HCT116 (cell line): Measurements from ENCODE around the gene ZNF860. TPM values are rescaled to one million over a fixed set of nuclear protein-coding genes. Genes with fewer than 3 reads are reported as not detected.

Experiments used
- ATAC-seq: fragments of 200-7000 bp; cut with Tn5 transposase; 2 replicates; pipeline ENCODE4 v1.9.1; 2020; ENCODE audit warnings: mild to moderate bottlenecking, moderate library complexity
- BruUV-seq: library from RNA; stranded (reverse); fragments of 400-500 nt; replicated peaks from 2 replicates; lab custom pipeline; 2021; lab: Mats Ljungman, UMichigan
- CTCF ChIA-PET: fragments of 300-600 bp; sonication (Branson Sonifier 250); formaldehyde crosslinking; loops from one replicate; lab custom pipeline; 2021; ENCODE audit warnings: antibody characterized with exemption; lab: Charles Lee
- POLR2A ChIA-PET: fragments of 300-600, 350-600 bp; sonication (Branson Sonifier 250); formaldehyde crosslinking; loops from one replicate; lab custom pipeline; 2021; ENCODE audit warnings: antibody characterized with exemption; lab: Charles Lee
- RAD21 ChIA-PET, 2 experiments: fragments of 300-600 bp; sonication (Branson Sonifier 250); formaldehyde crosslinking; loops; one replicate each; lab custom pipeline; 2023; ENCODE audit warnings: low total read pairs in 2 of 2; ENCODE audit not compliant: uncharacterized antibody in 2 of 2, unreplicated experiment in 2 of 2, low non-redundant PET in 1 of 2; lab: Charles Lee
- DNase-seq: peaks from one replicate; pipeline ENCODE4 v3.0.0-alpha.2; 2010; ENCODE audit warnings: low read depth, low spot score
- H2AFZ ChIP-seq: fragments of 200-600 bp; shearing (Covaris generic), sonication (generic); 2 replicates; pipeline ENCODE4 v1.6.1; 2017; ENCODE audit warnings: low read depth, mixed run types, mixed read lengths, antibody characterized with exemption, low read length; ENCODE audit not compliant: poor library complexity, severe bottlenecking
- H3K27ac ChIP-seq: 2 replicates; pipeline ENCODE4 v1.5.1; 2012; ENCODE audit warnings: low read depth, low read length
- H3K27me3 ChIP-seq: fragments of 200-600 bp; sonication (generic); 2 replicates; pipeline ENCODE4 v1.6.1; 2016; ENCODE audit warnings: mixed run types, low read length, mixed read lengths; ENCODE audit not compliant: insufficient read depth
- H3K36me3 ChIP-seq, 2 experiments: fragments of 200-500 bp in 1 of 2; fragments of 200-600 bp in 1 of 2; sonication (Bioruptor generic) in 1 of 2; sonication (generic) in 1 of 2; 2 replicates each; pipeline versions ENCODE4 v1.5.1 to v1.6.1; 2014 to 2016; ENCODE audit warnings: low read length in 2 of 2, inconsistent platforms in 1 of 2, mixed read lengths in 1 of 2, mixed run types in 1 of 2; ENCODE audit not compliant: insufficient read depth in 2 of 2, control insufficient read depth in 1 of 2
- H3K4me1 ChIP-seq, 2 experiments: fragments of 200-600 bp in 1 of 2; sonication (generic) in 1 of 2; 2 replicates each; pipeline versions ENCODE4 v1.5.1 to v1.6.1; 2012 to 2017; ENCODE audit warnings: low read length in 2 of 2, inconsistent platforms in 1 of 2, mild to moderate bottlenecking in 1 of 2, mixed read lengths in 1 of 2, mixed run types in 1 of 2, moderate library complexity in 1 of 2; ENCODE audit not compliant: insufficient read depth in 2 of 2, control insufficient read depth in 1 of 2
- H3K4me2 ChIP-seq: fragments of 200-600 bp; sonication (generic); 2 replicates; pipeline ENCODE4 v1.6.1; 2017; ENCODE audit warnings: mixed run types, low read length, mixed read lengths
- H3K4me3 ChIP-seq, 2 experiments: fragments of 200-600 bp in 1 of 2; sonication (generic) in 1 of 2; replicated peaks in 1 of 2; 2 replicates each; pipeline ENCODE4 v1.5.1; 2011 to 2016; ENCODE audit warnings: low read length in 2 of 2, control low read depth in 1 of 2, low read depth in 1 of 2, mild to moderate bottlenecking in 1 of 2, mixed read lengths in 1 of 2, mixed run types in 1 of 2
- H3K79me2 ChIP-seq: fragments of 200-600 bp; sonication (generic); 2 replicates; pipeline ENCODE4 v1.6.1; 2017; ENCODE audit warnings: mild to moderate bottlenecking, mixed run types, low read length, moderate library complexity, mixed read lengths; ENCODE audit not compliant: insufficient read depth
- H3K9ac ChIP-seq: fragments of 200-600 bp; sonication (generic); 2 replicates; pipeline ENCODE4 v1.6.1; 2016; ENCODE audit warnings: low read length, mixed read lengths
- H3K9me2 ChIP-seq: fragments of 200-600 bp; sonication (generic), shearing (Covaris generic); 2 replicates; pipeline ENCODE4 v1.6.1; 2017; ENCODE audit warnings: mixed run types, mild to moderate bottlenecking, moderate library complexity; ENCODE audit not compliant: insufficient read depth
- H3K9me3 ChIP-seq, 2 experiments: fragments of 200-500 bp in 1 of 2; fragments of 200-600 bp in 1 of 2; sonication (Bioruptor generic) in 1 of 2; sonication (generic) in 1 of 2; 2 replicates each; pipeline ENCODE4 v1.6.1; 2014 to 2017; ENCODE audit warnings: low read length in 2 of 2, mixed read lengths in 2 of 2, inconsistent platforms in 1 of 2, low read depth in 1 of 2, mild to moderate bottlenecking in 1 of 2, mixed run types in 1 of 2, moderate library complexity in 1 of 2; ENCODE audit not compliant: control insufficient read depth in 1 of 2, insufficient read depth in 1 of 2
- H4K20me1 ChIP-seq: fragments of 200-600 bp; sonication (generic), shearing (Covaris generic); 2 replicates; pipeline ENCODE4 v1.6.1; 2017; ENCODE audit warnings: mixed run types, mild to moderate bottlenecking, moderate library complexity; ENCODE audit not compliant: insufficient read depth
- ATF3 ChIP-seq: IDR thresholded peaks from 2 replicates; pipeline ENCODE4 v1.6.1; 2012
- CTCF ChIP-seq, 3 experiments: fragments of 200-600 bp in 1 of 3; sonication (generic) in 1 of 3; IDR thresholded peaks in 2 of 3; conservative IDR thresholded peaks in 1 of 3; 2 replicates each; pipeline ENCODE4 v1.5.1; 2012 to 2017; ENCODE audit warnings: low read depth in 2 of 3, low read length in 2 of 3, antibody characterized with exemption in 1 of 3, borderline replicate concordance in 1 of 3, control low read depth in 1 of 3, mild to moderate bottlenecking in 1 of 3, mixed read lengths in 1 of 3, mixed run types in 1 of 3, moderate library complexity in 1 of 3; ENCODE audit not compliant: insufficient read depth in 1 of 3
- POLR2A ChIP-seq: IDR thresholded peaks from 2 replicates; pipeline ENCODE4 v1.7.0; 2011; ENCODE audit warnings: borderline replicate concordance; ENCODE audit not compliant: insufficient read depth, insufficient read length; ENCODE audit errors: extremely low read depth
- RAD21 ChIP-seq: IDR thresholded peaks from 2 replicates; pipeline ENCODE4 v1.6.1; 2012; ENCODE audit warnings: low read depth, mild to moderate bottlenecking
- SIN3A ChIP-seq: IDR thresholded peaks from 2 replicates; pipeline ENCODE4 v1.6.1; 2012; ENCODE audit warnings: low read depth
- SP1 ChIP-seq: IDR thresholded peaks from 2 replicates; pipeline ENCODE4 v1.6.1; 2012; ENCODE audit warnings: low read depth
- SRF ChIP-seq: IDR thresholded peaks from 2 replicates; pipeline ENCODE4 v1.6.1; 2012; ENCODE audit warnings: low read depth
- ZBTB33 ChIP-seq: IDR thresholded peaks from 2 replicates; pipeline ENCODE4 v1.6.1; 2011; ENCODE audit warnings: mild to moderate bottlenecking, low read length, moderate library complexity; ENCODE audit not compliant: insufficient replicate concordance; ENCODE audit errors: extremely low read depth
- ZFX ChIP-seq: fragments of 450-650 bp; IDR thresholded peaks from 2 replicates; pipeline ENCODE4 v1.6.1; 2017
- ZNF274 ChIP-seq: fragments of 200-500 bp; sonication (Bioruptor generic); IDR thresholded peaks from 2 replicates; pipeline ENCODE4 v1.6.1; 2014; ENCODE audit warnings: mild to moderate bottlenecking, low read depth, low read length, inconsistent platforms
- intact Hi-C: fragments of 100-400 bp; cut with micrococcal nuclease; formaldehyde crosslinking; loops from 2 replicates; pipeline ENCODE4 v1.10.0; 2022
- total RNA-seq: library from RNA; stranded (reverse); gene quantifications from one replicate; pipeline ENCODE4 v1.2.1, GENCODE V29; 2021; ENCODE audit not compliant: unreplicated experiment

ZNF860 gene
- total RNA-seq, 1 experiment from 2014 or later, result 2.9 TPM

DNA sequence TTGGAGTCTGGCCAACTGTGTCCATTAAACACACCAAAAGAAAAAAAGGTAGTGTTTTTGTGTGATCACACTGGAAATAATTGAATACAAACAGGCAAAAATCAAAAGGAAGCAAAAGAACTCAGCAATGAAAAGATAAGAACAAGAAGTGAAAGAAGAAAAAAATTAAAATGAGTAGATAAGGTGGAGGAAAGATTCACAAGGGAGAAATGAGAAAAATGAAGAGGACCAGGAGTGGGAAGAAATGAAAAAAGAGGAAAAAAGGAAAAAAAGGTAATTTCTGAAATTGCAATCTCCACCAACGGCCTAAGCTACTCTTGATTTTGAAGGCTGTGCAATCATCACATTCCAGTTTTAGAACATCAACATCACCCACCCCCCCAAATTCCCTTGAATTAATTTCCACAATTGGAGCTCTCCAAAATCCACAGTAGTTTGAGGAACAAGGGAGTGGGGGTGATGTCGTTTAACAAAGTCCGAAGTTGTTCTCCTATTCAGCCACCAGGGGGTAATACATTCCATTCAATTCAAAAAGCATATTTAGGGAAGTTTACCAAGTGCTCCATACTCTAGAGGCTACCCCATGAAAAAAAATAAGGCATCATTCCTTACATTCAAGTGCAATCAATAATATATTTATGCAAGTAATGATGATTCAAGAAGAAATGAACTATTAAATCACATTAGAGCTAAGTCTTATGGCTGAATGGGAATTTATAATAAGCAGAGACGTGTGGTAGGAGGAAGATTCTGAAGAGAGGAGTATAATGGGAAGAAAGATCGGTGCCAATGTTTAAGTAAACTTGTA, 37.4 kb downstream of the ZNF860 start:
- ChIA-PET CTCF (interaction anchor here (0.7 to 2.0 kb wide), 6 partner anchors 14 to 139 kb away, joined by 3 to 14 read pairs (median 4); partner anchors contain the start of genes OSBPL10 and ZNF860), POLR2A (no interaction called here), RAD21 (no interaction called here)
- Histone ChIP-seq H3K4me2 (no peak overlapping the region), H3K9me3 (no peaks in the 10 kb centered on the region), H3K9ac (no peak overlapping the region), H3K4me3 (no peak overlapping the region), H3K9me2 (no peaks in the 10 kb centered on the region), H4K20me1 (no peaks in the 10 kb centered on the region), H3K27ac (no peak overlapping the region), H3K36me3 (no peaks in the 10 kb centered on the region), H3K79me2 (no peaks in the 10 kb centered on the region), H2AFZ (peak overlapping the region; percentile 33), H3K4me1 (no peaks in the 10 kb centered on the region), H3K27me3 (no peaks in the 10 kb centered on the region)
- intact Hi-C loops, result loop anchor here (1.0 to 2.0 kb wide), 3 partner anchors 125 to 322 kb away; no protein-coding TSS in a partner anchor
- ATAC-seq (peak; percentile 94), DNase-seq (peak; percentile 54)
- no TSS peak for BruUV-seq
- TF ChIP-seq CTCF (IDR thresholded peaks at IDR 0.05 in 2 of 3, conservative IDR thresholded peaks at IDR 0.05 in 1 of 3; ENCODE audit: borderline replicate concordance in 1 of 3, insufficient read depth in 1 of 3, low read depth in 2 of 3, low read length in 2 of 3) (peak; percentile 66 to 86 (median 79)), ZNF274 (no peak), ZFX (no peak), SP1 (no peak), RAD21 (peak; percentile 86), SIN3A (no peak), POLR2A (no peak), SRF (0 out of 2 replicates have a peak, but pooled peaks have one; percentile 19), ZBTB33 (no peak), ATF3 (no peak)
